Esophagus squamous epithelium (tissue), 5 donors: ENCODE data around the gene SCML1. TPM values are rescaled to one million over a fixed set of nuclear protein-coding genes. Genes with fewer than 3 reads are reported as not detected.

Source experiments
- DNase-seq: peaks from one replicate; lab custom pipeline; 2025; lab: John Stamatoyannopoulos, UW
- H3K27ac ChIP-seq, 4 donors: fragments of 200-600 bp; sonication (generic); one replicate each; pipeline ENCODE4 v1.5.1; 2016 to 2019; ENCODE audit warnings: mild to moderate bottlenecking in 1 of 4
- H3K27me3 ChIP-seq, 4 donors: fragments of 200-600 bp; sonication (generic); 1 replicate in 3 of 4; 2 replicates in 1 of 4; pipeline versions ENCODE4 v1.5.1 to v1.6.0; 2017 to 2021; ENCODE audit warnings: antibody characterized with exemption in 1 of 4
- H3K36me3 ChIP-seq, 3 donors: fragments of 200-600 bp; sonication (generic); one replicate each; pipeline ENCODE4 v1.5.1; 2016 to 2019
- H3K4me1 ChIP-seq, 3 donors: fragments of 200-600 bp; sonication (generic); one replicate each; pipeline ENCODE4 v1.5.1; 2017 to 2019
- H3K4me3 ChIP-seq, 4 donors: fragments of 200-600 bp; sonication (generic); 1 replicate in 3 of 4; 2 replicates in 1 of 4; pipeline ENCODE4 v1.5.1; 2016 to 2019; ENCODE audit warnings: mild to moderate bottlenecking in 2 of 4, moderate library complexity in 1 of 4
- H3K9me3 ChIP-seq, 3 donors: fragments of 200-600 bp; sonication (generic); one replicate each; pipeline ENCODE4 v1.5.1; 2016 to 2019
- POLR2A ChIP-seq, 4 donors: fragments of 450-650 bp; IDR thresholded peaks; one replicate each; pipeline ENCODE4 v1.6.1; 2017; ENCODE audit warnings: antibody characterized with exemption in 4 of 4, mild to moderate bottlenecking in 4 of 4, moderate library complexity in 3 of 4
- WGBS, 2 donors: methylation state at CpG; one replicate each; pipeline ENCODE4 v1.1.5; 2018; 5-methylcytosine and 5-hydroxymethylcytosine counted together
- intact Hi-C: fragments of 100-400 bp; cut with DNase I; formaldehyde crosslinking; loops from one replicate; pipeline ENCODE4 v1.15.0; 2022
- total RNA-seq, 4 donors: library from RNA; depleted of rRNA; stranded (reverse); fragments of >200 nt; gene quantifications; one replicate each; pipeline ENCODE4 v1.1.0, GENCODE V29; 2016
- TF ChIP-seq, protein P1 (sequence below), 6 experiments: fragments of 450-650 bp in 4 of 6; fragments of 200-600 bp in 2 of 6; sonication (generic) in 2 of 6; IDR thresholded peaks; one replicate each; pipeline ENCODE4 v1.5.1; 2016 to 2019; ENCODE audit warnings: antibody characterized with exemption in 6 of 6, mild to moderate bottlenecking in 4 of 6, moderate library complexity in 4 of 6
- donor health status: DM: yes; HTN: yes; CAD: no.

The SCML1 gene
- total RNA-seq, 4 donors from 2014 or later: 2.6 to 11.8 (median 7.5) TPM

DNA sequence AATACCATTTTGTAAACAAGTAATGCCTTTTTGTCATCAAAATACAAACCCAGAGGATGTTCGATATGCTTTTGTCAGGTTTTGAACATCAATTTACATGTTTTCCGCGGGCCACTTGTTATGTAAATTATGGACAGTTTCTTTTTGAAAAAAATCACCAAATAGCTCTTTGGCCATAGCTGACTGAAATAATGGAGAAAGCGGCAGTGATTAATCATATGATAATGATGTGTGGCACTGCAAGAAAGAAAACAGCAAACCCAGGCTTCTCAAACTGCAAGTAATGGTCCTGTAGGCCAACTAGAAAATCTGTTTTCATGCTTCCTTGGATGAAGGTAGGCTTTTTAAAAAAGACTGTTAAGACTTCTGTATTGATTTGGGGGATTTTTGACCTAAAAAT is 15.6 kb upstream of the SCML1 start:
- Histone ChIP-seq H3K36me3 (peaks cover 0 to 16% (median 0%) of the 10 kb centered on the region in 3 donors), H3K27ac (no peak overlapping the region), H3K4me3 (no peak overlapping the region), H3K4me1 (no peaks in the 10 kb centered on the region), H3K27me3 (no peaks in the 10 kb centered on the region), H3K9me3 (no peaks in the 10 kb centered on the region)
- 63 to 90% methylated on average over 4 of the region's 4 CpGs for WGBS, 2 donors
- no peak for TF ChIP-seq POLR2A (IDR thresholded peaks at IDR 0.05)
- TF ChIP-seq, protein P1, sequence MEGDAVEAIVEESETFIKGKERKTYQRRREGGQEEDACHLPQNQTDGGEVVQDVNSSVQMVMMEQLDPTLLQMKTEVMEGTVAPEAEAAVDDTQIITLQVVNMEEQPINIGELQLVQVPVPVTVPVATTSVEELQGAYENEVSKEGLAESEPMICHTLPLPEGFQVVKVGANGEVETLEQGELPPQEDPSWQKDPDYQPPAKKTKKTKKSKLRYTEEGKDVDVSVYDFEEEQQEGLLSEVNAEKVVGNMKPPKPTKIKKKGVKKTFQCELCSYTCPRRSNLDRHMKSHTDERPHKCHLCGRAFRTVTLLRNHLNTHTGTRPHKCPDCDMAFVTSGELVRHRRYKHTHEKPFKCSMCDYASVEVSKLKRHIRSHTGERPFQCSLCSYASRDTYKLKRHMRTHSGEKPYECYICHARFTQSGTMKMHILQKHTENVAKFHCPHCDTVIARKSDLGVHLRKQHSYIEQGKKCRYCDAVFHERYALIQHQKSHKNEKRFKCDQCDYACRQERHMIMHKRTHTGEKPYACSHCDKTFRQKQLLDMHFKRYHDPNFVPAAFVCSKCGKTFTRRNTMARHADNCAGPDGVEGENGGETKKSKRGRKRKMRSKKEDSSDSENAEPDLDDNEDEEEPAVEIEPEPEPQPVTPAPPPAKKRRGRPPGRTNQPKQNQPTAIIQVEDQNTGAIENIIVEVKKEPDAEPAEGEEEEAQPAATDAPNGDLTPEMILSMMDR (IDR thresholded peaks at IDR 0.05): no peak
- no peak for DNase-seq
- intact Hi-C loops: no loop called here

DNA sequence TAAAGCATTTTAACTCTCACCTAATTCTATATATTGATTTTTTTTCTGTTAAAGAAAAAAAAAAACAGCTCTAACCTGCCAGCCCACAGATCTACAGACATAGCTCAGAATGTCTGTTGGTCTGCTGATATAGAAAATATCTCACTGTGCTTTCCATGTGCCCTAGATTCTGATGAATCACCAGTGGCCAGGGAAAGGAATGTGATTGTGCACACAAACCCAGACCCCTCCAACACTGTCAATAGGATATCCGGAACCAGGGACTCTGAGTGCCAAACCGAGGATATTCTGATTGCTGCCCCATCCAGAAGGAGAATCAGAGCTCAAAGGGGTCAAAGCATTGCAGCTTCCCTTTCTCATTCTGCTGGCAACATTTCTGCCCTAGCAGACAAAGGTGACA is 12.1 kb upstream of the SCML1 start:
- TF ChIP-seq, protein P1 (IDR thresholded peaks at IDR 0.05): no peak
- no peak for TF ChIP-seq POLR2A (IDR thresholded peaks at IDR 0.05)
- peaks cover 0 to 16% (median 0%) of the 10 kb centered on the region in 3 donors for H3K36me3 ChIP-seq
- no peak overlapping the region for H3K27ac ChIP-seq
- H3K4me3 ChIP-seq: no peak overlapping the region
- H3K4me1 ChIP-seq: no peaks in the 10 kb centered on the region
- H3K9me3 ChIP-seq: no peaks in the 10 kb centered on the region
- no peaks in the 10 kb centered on the region for H3K27me3 ChIP-seq
- no peak for DNase-seq
- intact Hi-C loops: no loop called here
- 68 to 85% methylated on average over 2 of the region's 2 CpGs for WGBS, 2 donors

DNA sequence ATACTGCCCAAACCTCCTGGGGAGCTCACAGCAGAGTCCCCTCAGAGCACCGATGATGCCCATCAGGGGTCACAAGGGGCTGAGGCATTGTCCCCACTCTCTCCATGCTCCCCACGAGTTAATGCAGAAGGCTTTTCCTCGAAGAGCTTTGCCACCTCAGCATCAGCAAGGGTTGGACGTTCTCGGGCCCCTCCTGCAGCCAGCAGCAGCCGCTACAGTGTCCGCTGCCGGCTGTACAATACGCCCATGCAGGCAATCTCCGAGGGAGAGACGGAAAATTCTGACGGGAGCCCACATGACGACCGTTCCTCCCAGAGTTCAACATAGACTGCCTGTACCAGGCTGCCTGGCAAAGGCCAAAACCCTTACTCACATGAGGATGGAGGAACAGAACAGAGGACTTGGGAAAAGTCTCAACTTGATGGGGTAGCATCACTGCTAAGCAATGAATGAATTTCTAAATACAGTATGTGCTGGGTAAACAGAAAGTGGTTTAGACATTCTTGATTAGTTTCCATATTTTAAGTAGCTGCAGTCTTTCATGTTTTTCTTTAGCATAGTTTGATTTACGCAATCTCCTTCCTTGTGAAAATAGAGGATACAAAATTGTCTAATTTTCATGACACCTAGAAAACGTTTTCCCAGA is 5.0 kb upstream of the SCML1 start:
- H3K36me3 ChIP-seq: peaks cover 0 to 8% (median 0%) of the 10 kb centered on the region in 3 donors
- H3K9me3 ChIP-seq: no peaks in the 10 kb centered on the region
- peaks cover 0 to 6% (median 0%) of the 10 kb centered on the region in 3 donors for H3K4me1 ChIP-seq
- 67 to 81% methylated on average over 5 to 10 of the region's 16 CpGs for WGBS, 2 donors
- H3K27me3 ChIP-seq: no peaks in the 10 kb centered on the region
- intact Hi-C loops: no loop called here
- no peak overlapping the region for H3K27ac ChIP-seq
- no peak for DNase-seq
- H3K4me3 ChIP-seq: no peak overlapping the region
- no peak for TF ChIP-seq POLR2A (IDR thresholded peaks at IDR 0.05)
- TF ChIP-seq, protein P1 (IDR thresholded peaks at IDR 0.05): no peak

DNA sequence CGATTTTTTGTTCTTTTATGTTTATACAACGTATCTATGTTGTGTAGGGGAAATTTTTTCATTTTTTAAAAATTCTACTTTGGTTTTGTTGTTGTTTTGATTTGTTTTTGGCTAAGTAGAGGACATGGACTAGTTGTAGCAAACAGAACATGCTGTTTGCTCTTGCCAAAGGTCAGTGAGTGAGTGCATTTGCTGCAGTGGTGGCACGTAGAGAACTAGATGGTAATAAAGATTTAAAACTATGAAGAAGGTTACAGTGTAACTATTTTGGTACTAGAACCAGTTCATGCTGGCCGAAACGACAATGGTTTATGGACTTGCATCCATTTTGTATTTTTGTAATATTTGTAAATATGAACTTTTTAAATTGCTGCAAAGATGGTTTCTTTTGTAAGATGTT is 1.9 kb upstream of the SCML1 start:
- H3K4me1 ChIP-seq: peaks cover 0 to 15% (median 0%) of the 10 kb centered on the region in 3 donors
- DNase-seq: no peak
- H3K27me3 ChIP-seq: no peaks in the 10 kb centered on the region
- no peak overlapping the region for H3K4me3 ChIP-seq
- no peak for TF ChIP-seq POLR2A (IDR thresholded peaks at IDR 0.05)
- TF ChIP-seq, protein P1 (IDR thresholded peaks at IDR 0.05): no peak
- 49 to 55% methylated on average over 5 of the region's 5 CpGs for WGBS, 2 donors
- intact Hi-C loops: no loop called here
- H3K36me3 ChIP-seq: peaks cover 0 to 8% (median 0%) of the 10 kb centered on the region in 3 donors
- no peaks in the 10 kb centered on the region for H3K9me3 ChIP-seq
- peak overlapping the region in 1 of 4 donors; percentile 86 for H3K27ac ChIP-seq

DNA sequence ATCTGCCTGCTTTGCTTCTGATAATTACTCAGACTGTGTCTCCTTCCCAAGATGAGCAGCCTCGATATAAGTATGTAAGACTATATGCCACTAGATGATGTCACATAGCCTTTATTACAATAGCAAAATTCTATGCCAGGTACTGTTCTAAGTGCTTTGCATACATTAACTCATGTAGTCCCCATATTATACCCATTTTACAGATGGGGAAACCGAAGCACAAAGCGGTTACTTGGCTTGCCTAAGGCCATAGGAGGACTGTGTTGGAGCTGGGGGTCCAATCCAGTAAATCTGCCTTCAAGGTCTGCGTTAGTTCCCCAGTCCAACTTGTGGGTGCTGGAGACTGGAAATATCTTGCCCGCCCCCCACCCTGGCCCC is 826 bp upstream of the SCML1 start:
- Histone ChIP-seq H3K9me3 (no peaks in the 10 kb centered on the region), H3K4me1 (peaks cover 0 to 15% (median 0%) of the 10 kb centered on the region in 3 donors), H3K27ac (peak overlapping the region; percentile 65 to 92 (median 78)), H3K27me3 (no peaks in the 10 kb centered on the region), H3K36me3 (peaks cover 0 to 8% (median 0%) of the 10 kb centered on the region in 3 donors), H3K4me3 (peak overlapping the region; percentile 18 to 65 (median 52))
- no peak for DNase-seq
- intact Hi-C loops: no loop called here
- 83 to 89% methylated on average over 2 to 3 of the region's 5 CpGs for WGBS, 2 donors
- TF ChIP-seq, protein P1 (IDR thresholded peaks at IDR 0.05): no peak
- no peak for TF ChIP-seq POLR2A (IDR thresholded peaks at IDR 0.05)
